Measurements from ENCODE around the gene IRX5. TPM values are rescaled to one million over a fixed set of nuclear protein-coding genes. Genes with fewer than 3 reads are reported as not detected.
A peak's percentile ranks its signal among the peaks of the same experiment; 100 is the strongest.

IRX5 gene
- polyA plus RNA-seq, 4 donors: 7.7 to 10.8 (median 9.2) TPM

GRCh38 chr16:54944002-54944401, 13.3 kb downstream of the IRX5 start:
- no peak for DNase-seq (ENCODE audit: low read depth in 4 of 4, low spot score in 2 of 4)

GRCh38 chr16:54945063-54945462, 14.4 kb downstream of the IRX5 start:
- DNase-seq (ENCODE audit: low read depth in 4 of 4, low spot score in 2 of 4): no peak

- DNase-seq (ENCODE audit: low read depth in 4 of 4, low spot score in 2 of 4): no peak
Measured at GRCh38 chr16:54946909-54947308, 16.2 kb downstream of the IRX5 start.

- no peak for DNase-seq (ENCODE audit: low read depth in 4 of 4, low spot score in 2 of 4)
Measured at GRCh38 chr16:54947616-54948015, 17.0 kb downstream of the IRX5 start.

- DNase-seq (ENCODE audit: low read depth in 4 of 4, low spot score in 2 of 4): no peak
Measured at GRCh38 chr16:54952195-54952594, 21.5 kb downstream of the IRX5 start.

GRCh38 chr16:54953461-54953860, 22.8 kb downstream of the IRX5 start:
- DNase-seq (ENCODE audit: low read depth in 4 of 4, low spot score in 2 of 4): no peak

- DNase-seq (ENCODE audit: low read depth in 4 of 4, low spot score in 2 of 4): no peak
Measured at GRCh38 chr16:54954220-54954619, 23.6 kb downstream of the IRX5 start.

GRCh38 chr16:54955757-54956156, 25.1 kb downstream of the IRX5 start:
- DNase-seq (ENCODE audit: low read depth in 4 of 4, low spot score in 2 of 4): no peak

GRCh38 chr16:54957403-54958166, 26.9 kb downstream of the IRX5 start:
- DNase-seq (ENCODE audit: low read depth in 4 of 4, low spot score in 2 of 4): no peak

- no peak for DNase-seq (ENCODE audit: low read depth in 4 of 4, low spot score in 2 of 4)
Measured at GRCh38 chr16:54962045-54962444, 31.4 kb downstream of the IRX5 start.

- DNase-seq (ENCODE audit: low read depth in 4 of 4, low spot score in 2 of 4): no peak
Measured at GRCh38 chr16:54964239-54964638, 33.6 kb downstream of the IRX5 start.

GRCh38 chr16:54965464-54965863, 34.8 kb downstream of the IRX5 start:
- no peak for DNase-seq (ENCODE audit: low read depth in 4 of 4, low spot score in 2 of 4)

GRCh38 chr16:54968011-54968410, 37.3 kb downstream of the IRX5 start:
- DNase-seq (ENCODE audit: low read depth in 4 of 4, low spot score in 2 of 4): no peak

GRCh38 chr16:54968784-54969183, 38.1 kb downstream of the IRX5 start:
- DNase-seq (ENCODE audit: low read depth in 4 of 4, low spot score in 2 of 4): no peak

- DNase-seq (ENCODE audit: low read depth in 4 of 4, low spot score in 2 of 4): no peak
Measured at GRCh38 chr16:54970016-54970415, 39.4 kb downstream of the IRX5 start.

GRCh38 chr16:54974367-54974766, 43.7 kb downstream of the IRX5 start:
- DNase-seq (ENCODE audit: low read depth in 4 of 4, low spot score in 2 of 4): peak; percentile 22 to 59 (median 46)

GRCh38 chr16:54976651-54977200, 46.1 kb downstream of the IRX5 start:
- DNase-seq (ENCODE audit: low read depth in 4 of 4, low spot score in 2 of 4): no peak

GRCh38 chr16:54977211-54977610, 46.5 kb downstream of the IRX5 start:
- DNase-seq (ENCODE audit: low read depth in 4 of 4, low spot score in 2 of 4): no peak

- DNase-seq (ENCODE audit: low read depth in 4 of 4, low spot score in 2 of 4): no peak
Measured at GRCh38 chr16:54980821-54981220, 50.2 kb downstream of the IRX5 start.
